HCT116 (cell line): ENCODE data around the gene IL9. TPM values are rescaled to one million over a fixed set of nuclear protein-coding genes. Genes with fewer than 3 reads are reported as not detected.

ENCODE experiments used
- ATAC-seq: fragments of 200-7000 bp; cut with Tn5 transposase; 2 replicates; pipeline ENCODE4 v1.9.1; 2020; ENCODE audit warnings: mild to moderate bottlenecking, moderate library complexity
- BruUV-seq: library from RNA; stranded (reverse); fragments of 400-500 nt; replicated peaks from 2 replicates; lab custom pipeline; 2021; lab: Mats Ljungman, UMichigan
- CTCF ChIA-PET: fragments of 300-600 bp; sonication (Branson Sonifier 250); formaldehyde crosslinking; loops from one replicate; lab custom pipeline; 2021; ENCODE audit warnings: antibody characterized with exemption; lab: Charles Lee
- POLR2A ChIA-PET: fragments of 300-600, 350-600 bp; sonication (Branson Sonifier 250); formaldehyde crosslinking; loops from one replicate; lab custom pipeline; 2021; ENCODE audit warnings: antibody characterized with exemption; lab: Charles Lee
- RAD21 ChIA-PET, 2 experiments: fragments of 300-600 bp; sonication (Branson Sonifier 250); formaldehyde crosslinking; loops; one replicate each; lab custom pipeline; 2023; ENCODE audit warnings: low total read pairs in 2 of 2; ENCODE audit not compliant: uncharacterized antibody in 2 of 2, unreplicated experiment in 2 of 2, low non-redundant PET in 1 of 2; lab: Charles Lee
- DNase-seq: peaks from one replicate; pipeline ENCODE4 v3.0.0-alpha.2; 2010; ENCODE audit warnings: low read depth, low spot score
- H2AFZ ChIP-seq: fragments of 200-600 bp; shearing (Covaris generic), sonication (generic); 2 replicates; pipeline ENCODE4 v1.6.1; 2017; ENCODE audit warnings: low read depth, mixed run types, mixed read lengths, antibody characterized with exemption, low read length; ENCODE audit not compliant: poor library complexity, severe bottlenecking
- H3K27ac ChIP-seq: 2 replicates; pipeline ENCODE4 v1.5.1; 2012; ENCODE audit warnings: low read depth, low read length
- H3K27me3 ChIP-seq: fragments of 200-600 bp; sonication (generic); 2 replicates; pipeline ENCODE4 v1.6.1; 2016; ENCODE audit warnings: mixed run types, low read length, mixed read lengths; ENCODE audit not compliant: insufficient read depth
- H3K36me3 ChIP-seq, 2 experiments: fragments of 200-500 bp in 1 of 2; fragments of 200-600 bp in 1 of 2; sonication (Bioruptor generic) in 1 of 2; sonication (generic) in 1 of 2; 2 replicates each; pipeline versions ENCODE4 v1.5.1 to v1.6.1; 2014 to 2016; ENCODE audit warnings: low read length in 2 of 2, inconsistent platforms in 1 of 2, mixed read lengths in 1 of 2, mixed run types in 1 of 2; ENCODE audit not compliant: insufficient read depth in 2 of 2, control insufficient read depth in 1 of 2
- H3K4me1 ChIP-seq, 2 experiments: fragments of 200-600 bp in 1 of 2; sonication (generic) in 1 of 2; 2 replicates each; pipeline versions ENCODE4 v1.5.1 to v1.6.1; 2012 to 2017; ENCODE audit warnings: low read length in 2 of 2, inconsistent platforms in 1 of 2, mild to moderate bottlenecking in 1 of 2, mixed read lengths in 1 of 2, mixed run types in 1 of 2, moderate library complexity in 1 of 2; ENCODE audit not compliant: insufficient read depth in 2 of 2, control insufficient read depth in 1 of 2
- H3K4me2 ChIP-seq: fragments of 200-600 bp; sonication (generic); 2 replicates; pipeline ENCODE4 v1.6.1; 2017; ENCODE audit warnings: mixed run types, low read length, mixed read lengths
- H3K4me3 ChIP-seq, 2 experiments: fragments of 200-600 bp in 1 of 2; sonication (generic) in 1 of 2; replicated peaks in 1 of 2; 2 replicates each; pipeline ENCODE4 v1.5.1; 2011 to 2016; ENCODE audit warnings: low read length in 2 of 2, control low read depth in 1 of 2, low read depth in 1 of 2, mild to moderate bottlenecking in 1 of 2, mixed read lengths in 1 of 2, mixed run types in 1 of 2
- H3K79me2 ChIP-seq: fragments of 200-600 bp; sonication (generic); 2 replicates; pipeline ENCODE4 v1.6.1; 2017; ENCODE audit warnings: mild to moderate bottlenecking, mixed run types, low read length, moderate library complexity, mixed read lengths; ENCODE audit not compliant: insufficient read depth
- H3K9ac ChIP-seq: fragments of 200-600 bp; sonication (generic); 2 replicates; pipeline ENCODE4 v1.6.1; 2016; ENCODE audit warnings: low read length, mixed read lengths
- H3K9me2 ChIP-seq: fragments of 200-600 bp; sonication (generic), shearing (Covaris generic); 2 replicates; pipeline ENCODE4 v1.6.1; 2017; ENCODE audit warnings: mixed run types, mild to moderate bottlenecking, moderate library complexity; ENCODE audit not compliant: insufficient read depth
- H3K9me3 ChIP-seq, 2 experiments: fragments of 200-500 bp in 1 of 2; fragments of 200-600 bp in 1 of 2; sonication (Bioruptor generic) in 1 of 2; sonication (generic) in 1 of 2; 2 replicates each; pipeline ENCODE4 v1.6.1; 2014 to 2017; ENCODE audit warnings: low read length in 2 of 2, mixed read lengths in 2 of 2, inconsistent platforms in 1 of 2, low read depth in 1 of 2, mild to moderate bottlenecking in 1 of 2, mixed run types in 1 of 2, moderate library complexity in 1 of 2; ENCODE audit not compliant: control insufficient read depth in 1 of 2, insufficient read depth in 1 of 2
- H4K20me1 ChIP-seq: fragments of 200-600 bp; sonication (generic), shearing (Covaris generic); 2 replicates; pipeline ENCODE4 v1.6.1; 2017; ENCODE audit warnings: mixed run types, mild to moderate bottlenecking, moderate library complexity; ENCODE audit not compliant: insufficient read depth
- CBX3 ChIP-seq: IDR thresholded peaks from 2 replicates; pipeline ENCODE4 v1.6.1; 2012; ENCODE audit warnings: low read depth
- CEBPB ChIP-seq: IDR thresholded peaks from 2 replicates; pipeline ENCODE4 v1.6.1; 2012; ENCODE audit warnings: low read depth
- CTCF ChIP-seq, 3 experiments: fragments of 200-600 bp in 1 of 3; sonication (generic) in 1 of 3; IDR thresholded peaks in 2 of 3; conservative IDR thresholded peaks in 1 of 3; 2 replicates each; pipeline ENCODE4 v1.5.1; 2012 to 2017; ENCODE audit warnings: low read depth in 2 of 3, low read length in 2 of 3, antibody characterized with exemption in 1 of 3, borderline replicate concordance in 1 of 3, control low read depth in 1 of 3, mild to moderate bottlenecking in 1 of 3, mixed read lengths in 1 of 3, mixed run types in 1 of 3, moderate library complexity in 1 of 3; ENCODE audit not compliant: insufficient read depth in 1 of 3
- ELF1 ChIP-seq: IDR thresholded peaks from 2 replicates; pipeline ENCODE4 v1.6.1; 2012; ENCODE audit warnings: low read depth, borderline replicate concordance
- EZH2 ChIP-seq: fragments of 200-600 bp; sonication (generic); IDR thresholded peaks from 2 replicates; pipeline ENCODE4 v1.6.1; 2017; ENCODE audit warnings: antibody characterized with exemption, mixed run types
- JUND ChIP-seq: IDR thresholded peaks from 2 replicates; pipeline ENCODE4 v1.6.1; 2012
- POLR2A ChIP-seq: IDR thresholded peaks from 2 replicates; pipeline ENCODE4 v1.7.0; 2011; ENCODE audit warnings: borderline replicate concordance; ENCODE audit not compliant: insufficient read depth, insufficient read length; ENCODE audit errors: extremely low read depth
- REST ChIP-seq: IDR thresholded peaks from 2 replicates; pipeline ENCODE4 v1.6.1; 2012; ENCODE audit warnings: low read depth
- SIN3A ChIP-seq: IDR thresholded peaks from 2 replicates; pipeline ENCODE4 v1.6.1; 2012; ENCODE audit warnings: low read depth
- TCF7L2 ChIP-seq: IDR thresholded peaks from 2 replicates; pipeline ENCODE4 v1.7.0; 2011; ENCODE audit warnings: borderline replicate concordance, inconsistent platforms; ENCODE audit not compliant: insufficient read depth, insufficient read length; ENCODE audit errors: extremely low read depth
- YY1 ChIP-seq: IDR thresholded peaks from 2 replicates; pipeline ENCODE4 v1.6.1; 2011; ENCODE audit warnings: low read length, low read depth, moderate library complexity, mild to moderate bottlenecking; ENCODE audit not compliant: insufficient replicate concordance; ENCODE audit errors: extremely low read depth
- ZBTB33 ChIP-seq: IDR thresholded peaks from 2 replicates; pipeline ENCODE4 v1.6.1; 2011; ENCODE audit warnings: mild to moderate bottlenecking, low read length, moderate library complexity; ENCODE audit not compliant: insufficient replicate concordance; ENCODE audit errors: extremely low read depth
- ZNF274 ChIP-seq: fragments of 200-500 bp; sonication (Bioruptor generic); IDR thresholded peaks from 2 replicates; pipeline ENCODE4 v1.6.1; 2014; ENCODE audit warnings: mild to moderate bottlenecking, low read depth, low read length, inconsistent platforms
- intact Hi-C: fragments of 100-400 bp; cut with micrococcal nuclease; formaldehyde crosslinking; loops from 2 replicates; pipeline ENCODE4 v1.10.0; 2022
- total RNA-seq: library from RNA; stranded (reverse); gene quantifications from one replicate; pipeline ENCODE4 v1.2.1, GENCODE V29; 2021; ENCODE audit not compliant: unreplicated experiment

Gene IL9
- total RNA-seq, 1 experiment from 2014 or later: not detected

GRCh38 chr5:135934939-135935338 is 39.3 kb upstream of the IL9 start:
- H3K4me1 ChIP-seq: no peaks in the 10 kb centered on the region
- CTCF ChIA-PET: no interaction called here
- intact Hi-C loops: loop anchor here (5.0 kb wide), 1 partner anchor 33 kb away; no protein-coding TSS in a partner anchor
- H3K4me3 ChIP-seq: no peak overlapping the region
- no peaks in the 10 kb centered on the region for H3K79me2 ChIP-seq
- H3K27me3 ChIP-seq: peaks cover 61% of the 10 kb centered on the region
- RAD21 ChIA-PET: no interaction called here
- no peak for ATAC-seq
- no peak overlapping the region for H2AFZ ChIP-seq
- H3K4me2 ChIP-seq: no peak overlapping the region
- POLR2A ChIA-PET: no interaction called here
- no peaks in the 10 kb centered on the region for H3K36me3 ChIP-seq
- TF ChIP-seq POLR2A (no peak), REST (0 out of 2 replicates have a peak, but pooled peaks have one; percentile 2)
- DNase-seq: no peak
- BruUV-seq: no TSS peak
- H3K9me2 ChIP-seq: no peaks in the 10 kb centered on the region
- H3K9ac ChIP-seq: no peak overlapping the region
- no peak overlapping the region for H3K27ac ChIP-seq
- H3K9me3 ChIP-seq: no peaks in the 10 kb centered on the region
- no peaks in the 10 kb centered on the region for H4K20me1 ChIP-seq

- no peaks in the 10 kb centered on the region for H3K4me1 ChIP-seq
- no peak for ATAC-seq
- no TSS peak for BruUV-seq
- RAD21 ChIA-PET: no interaction called here
- POLR2A ChIA-PET: no interaction called here
- H3K4me3 ChIP-seq: no peak overlapping the region
- no peaks in the 10 kb centered on the region for H3K9me2 ChIP-seq
- H3K79me2 ChIP-seq: no peaks in the 10 kb centered on the region
- intact Hi-C loops: no loop called here
- no peak overlapping the region for H3K9ac ChIP-seq
- H3K27me3 ChIP-seq: peaks cover 48% of the 10 kb centered on the region
- H4K20me1 ChIP-seq: no peaks in the 10 kb centered on the region
- CTCF ChIA-PET: no interaction called here
- H3K4me2 ChIP-seq: no peak overlapping the region
- no peak for DNase-seq
- no peaks in the 10 kb centered on the region for H3K9me3 ChIP-seq
- H3K27ac ChIP-seq: no peak overlapping the region
- no peaks in the 10 kb centered on the region for H3K36me3 ChIP-seq
- no peak overlapping the region for H2AFZ ChIP-seq
- TF ChIP-seq ZNF274 (no peak), CTCF (IDR thresholded peaks at IDR 0.05 in 2 of 3, conservative IDR thresholded peaks at IDR 0.05 in 1 of 3; ENCODE audit: borderline replicate concordance in 1 of 3, insufficient read depth in 1 of 3, low read depth in 2 of 3, low read length in 2 of 3) (no peak), JUND (no peak), ZBTB33 (no peak), CBX3 (no peak), ELF1 (no peak), YY1 (no peak), SIN3A (no peak), CEBPB (no peak), EZH2 (no peak), TCF7L2 (no peak)
Observed at GRCh38 chr5:135930949-135931295, 35.3 kb upstream of the IL9 start.
